Kidney epithelial cell (primary cell): ENCODE results near the gene OR52I1. TPM values are rescaled to one million over a fixed set of nuclear protein-coding genes. Genes with fewer than 3 reads are reported as not detected.

ENCODE experiments used
- DNase-seq: peaks from one replicate; pipeline ENCODE4 v3.0.0-alpha.2; 2010; ENCODE audit warnings: low read depth
- H3K27me3 ChIP-seq: 2 replicates; pipeline ENCODE4 v1.6.0; 2011; ENCODE audit warnings: low read length; ENCODE audit not compliant: control insufficient read depth, insufficient read depth
- H3K36me3 ChIP-seq: 2 replicates; pipeline ENCODE4 v1.5.1; 2011; ENCODE audit warnings: low read length; ENCODE audit not compliant: control insufficient read depth, insufficient read depth
- H3K4me3 ChIP-seq: 2 replicates; pipeline ENCODE4 v1.5.1; 2011; ENCODE audit warnings: low read depth, mild to moderate bottlenecking, control low read depth, low read length
- total RNA-seq: library from RNA; depleted of rRNA; stranded (reverse); fragments of >200 nt; gene quantifications from 2 replicates; pipeline ENCODE4 v1.2.3, GENCODE V29; 2015
- TF ChIP-seq, protein P1 (sequence below): IDR thresholded peaks from 2 replicates; pipeline ENCODE4 v1.5.1; 2011; ENCODE audit warnings: mild to moderate bottlenecking, moderate library complexity, low read length, control low read depth, inconsistent platforms; ENCODE audit not compliant: insufficient read depth, poor library complexity, severe bottlenecking

OR52I1 gene
- total RNA-seq, 1 donor from 2014 or later, result not detected

- Histone ChIP-seq H3K27me3 (no peaks in the 10 kb centered on the region), H3K4me3 (peak overlapping the region; percentile 70), H3K36me3 (no peaks in the 10 kb centered on the region)
- DNase-seq, result peak; percentile 1
- TF ChIP-seq, protein P1, sequence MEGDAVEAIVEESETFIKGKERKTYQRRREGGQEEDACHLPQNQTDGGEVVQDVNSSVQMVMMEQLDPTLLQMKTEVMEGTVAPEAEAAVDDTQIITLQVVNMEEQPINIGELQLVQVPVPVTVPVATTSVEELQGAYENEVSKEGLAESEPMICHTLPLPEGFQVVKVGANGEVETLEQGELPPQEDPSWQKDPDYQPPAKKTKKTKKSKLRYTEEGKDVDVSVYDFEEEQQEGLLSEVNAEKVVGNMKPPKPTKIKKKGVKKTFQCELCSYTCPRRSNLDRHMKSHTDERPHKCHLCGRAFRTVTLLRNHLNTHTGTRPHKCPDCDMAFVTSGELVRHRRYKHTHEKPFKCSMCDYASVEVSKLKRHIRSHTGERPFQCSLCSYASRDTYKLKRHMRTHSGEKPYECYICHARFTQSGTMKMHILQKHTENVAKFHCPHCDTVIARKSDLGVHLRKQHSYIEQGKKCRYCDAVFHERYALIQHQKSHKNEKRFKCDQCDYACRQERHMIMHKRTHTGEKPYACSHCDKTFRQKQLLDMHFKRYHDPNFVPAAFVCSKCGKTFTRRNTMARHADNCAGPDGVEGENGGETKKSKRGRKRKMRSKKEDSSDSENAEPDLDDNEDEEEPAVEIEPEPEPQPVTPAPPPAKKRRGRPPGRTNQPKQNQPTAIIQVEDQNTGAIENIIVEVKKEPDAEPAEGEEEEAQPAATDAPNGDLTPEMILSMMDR, result no peak
Observed at GRCh38 chr11:4606231-4607015, 12.6 kb downstream of the OR52I1 start.

GRCh38 chr11:4607096-4607495 lies 13.3 kb downstream of the OR52I1 start:
- Histone ChIP-seq H3K36me3 (no peaks in the 10 kb centered on the region), H3K27me3 (no peaks in the 10 kb centered on the region), H3K4me3 (peak overlapping the region; percentile 70)
- peak; percentile 7 for DNase-seq
- TF ChIP-seq, protein P1, result no peak

- TF ChIP-seq, protein P1, result no peak
- H3K4me3 ChIP-seq, result peak within 1 kb of the TSS; percentile 70
- H3K27me3 ChIP-seq, result no peaks in the 10 kb centered on the region
- DNase-seq, result peak; percentile 78
- no peaks in the 10 kb centered on the region for H3K36me3 ChIP-seq
Observed at GRCh38 chr11:4607781-4608666, 14.2 kb downstream of the OR52I1 start, which contains the start of gene TRIM68. Gene TRIM68 (minus strand): TSS chr11:4608231. CDS start chr11:4605504, 2,727 bp downstream.

DNA sequence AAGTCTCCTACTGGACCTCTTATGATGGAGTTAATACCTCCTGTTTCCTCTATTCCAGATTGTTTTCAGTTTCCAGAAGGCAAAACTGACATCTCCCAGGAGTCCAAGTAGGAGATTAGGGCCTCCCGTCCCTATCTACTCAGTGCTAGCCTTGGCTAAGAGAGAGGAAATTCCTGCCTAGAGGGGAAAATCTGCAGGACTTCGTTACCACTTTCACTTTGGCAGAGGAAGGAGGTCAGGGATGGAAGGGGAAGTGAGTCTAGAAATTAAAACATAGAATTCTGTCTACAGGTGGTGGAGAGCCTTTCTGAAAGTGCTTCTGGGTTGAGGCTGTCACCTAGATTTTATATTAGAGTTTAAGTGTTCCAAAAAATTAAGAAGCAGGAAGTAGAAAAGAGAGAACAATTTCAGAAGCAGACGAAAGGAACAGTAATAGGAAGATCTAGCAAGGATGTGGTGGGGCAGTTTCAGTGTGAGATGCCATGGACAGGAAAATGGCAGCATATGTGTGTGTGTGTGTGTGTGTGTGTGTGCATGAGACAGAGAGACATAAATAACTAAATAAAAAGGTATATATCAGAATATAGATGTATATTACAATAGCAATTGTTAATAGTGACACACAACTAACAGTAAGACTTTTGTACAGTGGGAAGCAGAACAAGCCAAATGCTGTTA lies 16.6 kb downstream of the OR52I1 start:
- no peaks in the 10 kb centered on the region for H3K36me3 ChIP-seq
- TF ChIP-seq, protein P1, result no peak
- no peak for DNase-seq
- H3K27me3 ChIP-seq, result no peaks in the 10 kb centered on the region
- no peak overlapping the region for H3K4me3 ChIP-seq

DNA sequence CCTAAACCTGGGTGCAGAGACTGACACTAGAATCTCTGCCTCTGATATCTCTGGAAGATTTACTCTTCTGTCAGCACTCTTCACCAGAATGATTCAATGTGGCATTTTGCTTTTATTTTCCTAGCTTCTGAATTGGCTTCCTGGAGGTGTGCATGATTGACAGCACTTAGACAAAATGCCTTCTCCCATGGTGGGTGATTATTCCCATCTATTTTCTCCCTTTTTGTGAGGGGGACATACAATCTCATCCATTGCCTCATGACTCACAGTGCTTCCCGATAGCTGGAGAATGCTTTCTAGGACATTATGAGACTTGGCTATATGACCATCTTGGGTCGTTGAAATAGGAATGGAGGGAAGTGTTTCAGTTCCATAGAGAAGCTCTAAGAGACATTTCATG lies 18.1 kb downstream of the OR52I1 start:
- H3K36me3 ChIP-seq, result no peaks in the 10 kb centered on the region
- no peaks in the 10 kb centered on the region for H3K27me3 ChIP-seq
- TF ChIP-seq, protein P1, result no peak
- DNase-seq, result no peak
- H3K4me3 ChIP-seq, result no peak overlapping the region
